ENCODE results near the gene ITIH6. TPM values are rescaled to one million over a fixed set of nuclear protein-coding genes. Genes with fewer than 3 reads are reported as not detected.

ITIH6 gene
- total RNA-seq, 1 experiment from 2014 or later: not detected

GRCh38 chrX:54754854-54755253, 43.2 kb downstream of the ITIH6 start:
- TF ChIP-seq CTCF (conservative IDR thresholded peaks at IDR 0.05) (no peak), EZH2 (IDR thresholded peaks at IDR 0.05; ENCODE audit: low read depth) (no peak)
- H3K9me3 ChIP-seq (ENCODE audit: insufficient read depth, low read depth): no peaks in the 10 kb centered on the region
- no TSS peak for BruUV-seq (replicated peaks)
- no peak for DNase-seq
- H3K4me1 ChIP-seq (replicated peaks; ENCODE audit: insufficient read depth): no peaks in the 10 kb centered on the region
- H3K27me3 ChIP-seq (ENCODE audit: insufficient read depth, low read depth): peaks cover 8% of the 10 kb centered on the region; the same call in 1 of the 2 replicates
- H3K4me3 ChIP-seq: no peak overlapping the region
- ChIA-PET CTCF (no interaction called here), POLR2A (ENCODE audit: unreplicated experiment) (no interaction called here)
- no peak overlapping the region for H3K4me2 ChIP-seq
- no peaks in the 10 kb centered on the region for H4K20me1 ChIP-seq (ENCODE audit: insufficient read depth)
- no peaks in the 10 kb centered on the region for H3K9me2 ChIP-seq (ENCODE audit: insufficient read depth)
- H3K79me2 ChIP-seq (ENCODE audit: low read depth): no peaks in the 10 kb centered on the region
- no peak overlapping the region for H2AFZ ChIP-seq
- H3F3A ChIP-seq (ENCODE audit: insufficient read depth, low read depth): no peaks in the 10 kb centered on the region
- H3K27ac ChIP-seq: no peak overlapping the region
- H3K36me3 ChIP-seq (ENCODE audit: low read depth): no peaks in the 10 kb centered on the region
- intact Hi-C loops (cut with micrococcal nuclease; ENCODE audit: unreplicated experiment): no loop called here

GRCh38 chrX:54748626-54749025, 49.4 kb downstream of the ITIH6 start:
- Histone ChIP-seq H3K4me1 (replicated peaks; ENCODE audit: insufficient read depth) (no peaks in the 10 kb centered on the region), H3K4me3 (no peak overlapping the region), H3K4me2 (no peak overlapping the region), H2AFZ (no peak overlapping the region), H3K9me3 (ENCODE audit: insufficient read depth, low read depth) (no peaks in the 10 kb centered on the region), H3K9me2 (ENCODE audit: insufficient read depth) (no peaks in the 10 kb centered on the region), H3K36me3 (ENCODE audit: low read depth) (no peaks in the 10 kb centered on the region), H4K20me1 (ENCODE audit: insufficient read depth) (no peaks in the 10 kb centered on the region), H3F3A (ENCODE audit: insufficient read depth, low read depth) (no peaks in the 10 kb centered on the region), H3K79me2 (ENCODE audit: low read depth) (no peaks in the 10 kb centered on the region), H3K27me3 (ENCODE audit: insufficient read depth, low read depth) (peaks cover 8% of the 10 kb centered on the region; the same call in 1 of the 2 replicates), H3K27ac (no peak overlapping the region)
- POLR2A ChIA-PET (ENCODE audit: unreplicated experiment): no interaction called here
- CTCF ChIA-PET: no interaction called here
- intact Hi-C loops (cut with micrococcal nuclease; ENCODE audit: unreplicated experiment): no loop called here
- TF ChIP-seq CTCF (conservative IDR thresholded peaks at IDR 0.05): no peak
- TF ChIP-seq EZH2 (IDR thresholded peaks at IDR 0.05; ENCODE audit: low read depth): no peak
- no TSS peak for BruUV-seq (replicated peaks)
- DNase-seq: no peak

- no peak overlapping the region for H3K4me3 ChIP-seq
- H3K4me1 ChIP-seq (replicated peaks; ENCODE audit: insufficient read depth): no peaks in the 10 kb centered on the region
- no peak overlapping the region for H3K27ac ChIP-seq
- DNase-seq: no peak
- H3K79me2 ChIP-seq (ENCODE audit: low read depth): no peaks in the 10 kb centered on the region
- no peaks in the 10 kb centered on the region for H3K9me3 ChIP-seq (ENCODE audit: insufficient read depth, low read depth)
- H3K27me3 ChIP-seq (ENCODE audit: insufficient read depth, low read depth): peaks cover 5% of the 10 kb centered on the region; the same call in 1 of the 2 replicates
- no peaks in the 10 kb centered on the region for H3K9me2 ChIP-seq (ENCODE audit: insufficient read depth)
- POLR2A ChIA-PET (ENCODE audit: unreplicated experiment): no interaction called here
- H3K36me3 ChIP-seq (ENCODE audit: low read depth): no peaks in the 10 kb centered on the region
- TF ChIP-seq EZH2 (IDR thresholded peaks at IDR 0.05; ENCODE audit: low read depth): no peak
- no peak for TF ChIP-seq CTCF (conservative IDR thresholded peaks at IDR 0.05)
- H4K20me1 ChIP-seq (ENCODE audit: insufficient read depth): no peaks in the 10 kb centered on the region
- H2AFZ ChIP-seq: no peak overlapping the region
- intact Hi-C loops (cut with micrococcal nuclease; ENCODE audit: unreplicated experiment): no loop called here
- no peaks in the 10 kb centered on the region for H3F3A ChIP-seq (ENCODE audit: insufficient read depth, low read depth)
- CTCF ChIA-PET: no interaction called here
- BruUV-seq (replicated peaks): no TSS peak
- H3K4me2 ChIP-seq: no peak overlapping the region
These were observed 50.2 kb downstream of the ITIH6 start for GRCh38 chrX:54747733-54748393.
